Stimulated activated CD4-positive, alpha-beta T cell treated with anti-CD3 and anti-CD28 coated beads, Interleukin-1b, Interleukin-23, amount 100 ng/mL, for 24 hours (primary cell): ENCODE results near the gene UBAP1L.
"Not testable (repeated sequence)": the region's sequence is repeated elsewhere in the genome, so short reads cannot be mapped to it uniquely, and the experiment has no call there.

Source experiments
- DNase-seq, 4 experiments: peaks; one replicate each; pipeline ENCODE4 v3.0.0-alpha.2; 2020; ENCODE audit warnings: low read depth in 4 of 4, low spot score in 1 of 4

The UBAP1L gene

DNA sequence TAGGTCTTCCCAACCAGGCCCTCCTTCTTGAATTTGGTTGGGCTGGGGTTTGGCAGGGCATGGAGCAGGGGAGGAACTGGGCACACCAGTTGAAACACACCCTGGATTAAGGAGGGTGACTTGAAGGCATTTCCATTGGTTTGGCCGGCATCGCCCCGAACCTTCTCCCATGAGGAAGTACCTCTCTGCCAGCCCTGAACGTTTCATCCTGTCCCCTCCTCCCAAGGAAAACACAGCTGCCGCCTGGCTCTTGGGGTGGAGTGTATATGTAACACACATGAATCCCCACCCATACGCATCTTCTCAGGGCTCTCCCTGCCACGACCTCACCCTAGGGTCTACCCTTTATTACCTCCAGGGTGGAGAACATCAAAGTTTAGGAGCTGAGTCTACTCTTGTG is 14.6 kb downstream of the UBAP1L start:
- DNase-seq = no peak

DNA sequence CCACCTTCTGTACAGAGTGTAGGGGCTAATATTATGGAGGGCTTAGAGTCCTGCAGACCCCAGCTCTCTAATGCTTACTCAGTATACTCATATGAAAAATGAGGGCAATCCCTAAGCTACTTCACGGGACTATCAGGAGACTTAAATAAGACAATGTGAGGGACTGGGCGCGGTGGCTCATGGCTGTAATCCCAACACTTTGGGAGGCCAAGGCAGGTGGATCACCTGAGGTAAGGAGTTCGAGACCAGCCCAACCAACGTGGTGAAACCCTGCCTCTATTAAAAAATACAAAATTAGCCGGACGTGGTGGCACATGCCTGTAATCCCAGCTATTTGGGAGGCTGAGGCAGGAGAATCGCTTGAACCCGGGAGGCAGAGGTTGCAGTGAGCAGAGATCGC is 15.2 kb downstream of the UBAP1L start:
- DNase-seq = not testable (repeated sequence)

DNA sequence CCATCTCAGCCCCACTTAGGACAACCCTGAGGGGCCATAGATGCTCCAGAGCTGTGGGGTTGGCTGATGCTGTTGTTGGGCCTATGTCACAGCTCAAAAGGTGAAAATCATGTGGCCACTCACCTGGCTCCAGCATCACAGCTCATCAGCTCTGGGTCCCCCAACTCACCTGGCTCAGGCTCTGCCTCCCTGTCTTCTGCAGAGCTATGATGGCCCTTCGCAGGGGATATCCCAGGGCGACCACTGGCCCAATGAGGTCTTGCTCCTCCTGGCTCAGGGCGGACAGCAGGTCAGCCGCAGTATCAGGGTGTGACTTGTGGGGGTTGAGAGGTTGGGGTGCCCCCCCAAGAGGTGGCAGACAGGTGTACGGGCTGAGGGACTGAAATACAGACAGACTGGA is 15.7 kb downstream of the UBAP1L start:
- DNase-seq = no peak

DNA sequence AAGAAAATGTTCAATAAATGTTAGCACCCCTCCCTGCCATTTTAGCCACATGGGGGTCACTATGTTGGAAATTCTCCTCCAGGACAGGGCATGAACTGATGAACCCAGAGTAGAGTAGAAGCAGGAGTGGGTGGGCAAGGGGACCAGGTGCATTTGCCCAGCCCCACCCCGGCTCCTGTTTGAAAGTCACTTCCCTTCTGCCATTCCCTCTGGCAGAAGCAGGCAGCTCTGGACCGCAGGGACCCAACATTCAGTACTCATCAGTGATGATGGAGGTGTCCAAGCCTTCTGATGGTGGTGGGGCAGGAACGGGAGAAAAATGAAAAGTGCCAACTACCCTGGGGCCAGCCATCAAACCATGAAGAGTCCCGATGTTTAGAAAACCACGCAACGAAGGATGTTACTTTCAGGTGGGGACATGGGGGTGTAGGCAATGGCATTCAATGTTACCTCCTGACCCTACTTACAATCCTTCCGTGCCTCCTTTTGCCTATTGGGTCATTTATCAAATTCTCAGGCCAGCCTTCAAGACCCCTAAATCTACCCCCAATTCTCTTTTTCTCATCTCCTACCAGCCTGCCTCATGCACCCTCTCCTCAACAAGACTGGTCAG is 17.2 kb downstream of the UBAP1L start:
- DNase-seq = no peak

DNA sequence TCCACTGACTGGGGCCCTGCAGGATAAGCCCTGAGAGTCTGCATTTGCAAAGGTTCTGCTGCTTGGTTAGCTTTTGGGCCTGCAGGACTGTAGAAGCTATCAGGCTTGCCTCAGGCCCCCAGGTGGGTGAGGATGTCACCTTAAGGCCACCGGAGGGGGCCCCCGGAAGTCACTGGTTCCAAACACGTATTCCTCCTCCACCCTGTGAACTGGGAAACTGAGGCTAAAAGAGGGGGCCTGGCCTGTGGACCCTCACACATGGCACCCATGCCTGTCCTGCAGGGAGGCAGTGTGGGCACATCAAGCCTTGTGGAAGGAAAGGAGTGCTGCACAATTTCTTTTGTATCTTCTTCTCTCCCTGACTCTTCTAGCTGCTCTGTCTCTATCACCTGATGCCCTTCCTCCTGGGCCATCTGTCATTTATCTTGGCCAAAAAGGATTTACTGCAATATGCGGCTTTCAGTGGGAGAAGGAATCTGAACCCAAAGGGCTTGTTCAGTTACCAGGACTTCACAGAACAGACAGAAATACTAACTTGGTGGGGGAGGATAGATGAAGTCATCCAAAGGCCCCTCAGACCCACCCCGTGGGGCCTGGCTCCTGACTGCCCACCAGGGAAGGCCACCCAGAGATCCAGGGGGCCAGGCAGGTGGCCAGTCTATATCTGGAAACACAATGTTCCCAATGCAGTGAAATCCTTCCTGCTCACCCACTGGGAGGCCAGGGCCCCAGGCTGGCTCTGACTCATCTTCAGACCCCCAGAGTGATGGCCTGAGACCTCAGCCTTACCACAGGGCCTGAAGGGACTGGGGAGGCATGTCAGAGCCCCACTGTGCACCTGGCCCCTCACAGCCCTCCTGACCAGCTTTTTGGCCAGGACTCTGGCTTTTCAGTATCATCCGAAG is 18.3 kb downstream of the UBAP1L start:
- DNase-seq = no peak

DNA sequence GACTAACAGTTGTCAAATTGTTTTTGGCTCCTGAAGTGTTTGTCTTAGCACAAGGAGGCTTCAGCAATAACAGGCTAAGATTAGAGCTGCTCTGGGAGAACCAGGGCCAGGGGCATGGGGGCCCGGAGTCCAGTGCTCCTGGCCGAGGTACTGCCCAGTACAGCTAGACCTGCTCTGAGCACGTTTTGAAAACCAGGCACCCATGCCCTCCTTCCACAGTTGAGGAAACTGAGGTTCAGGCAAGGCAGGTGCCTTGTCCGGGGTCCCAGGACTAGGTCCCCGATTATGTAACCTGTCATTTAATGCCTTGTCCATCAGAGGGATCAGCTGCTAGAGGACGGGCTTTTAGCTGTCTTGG is 19.3 kb downstream of the UBAP1L start:
- no peak for DNase-seq

DNA sequence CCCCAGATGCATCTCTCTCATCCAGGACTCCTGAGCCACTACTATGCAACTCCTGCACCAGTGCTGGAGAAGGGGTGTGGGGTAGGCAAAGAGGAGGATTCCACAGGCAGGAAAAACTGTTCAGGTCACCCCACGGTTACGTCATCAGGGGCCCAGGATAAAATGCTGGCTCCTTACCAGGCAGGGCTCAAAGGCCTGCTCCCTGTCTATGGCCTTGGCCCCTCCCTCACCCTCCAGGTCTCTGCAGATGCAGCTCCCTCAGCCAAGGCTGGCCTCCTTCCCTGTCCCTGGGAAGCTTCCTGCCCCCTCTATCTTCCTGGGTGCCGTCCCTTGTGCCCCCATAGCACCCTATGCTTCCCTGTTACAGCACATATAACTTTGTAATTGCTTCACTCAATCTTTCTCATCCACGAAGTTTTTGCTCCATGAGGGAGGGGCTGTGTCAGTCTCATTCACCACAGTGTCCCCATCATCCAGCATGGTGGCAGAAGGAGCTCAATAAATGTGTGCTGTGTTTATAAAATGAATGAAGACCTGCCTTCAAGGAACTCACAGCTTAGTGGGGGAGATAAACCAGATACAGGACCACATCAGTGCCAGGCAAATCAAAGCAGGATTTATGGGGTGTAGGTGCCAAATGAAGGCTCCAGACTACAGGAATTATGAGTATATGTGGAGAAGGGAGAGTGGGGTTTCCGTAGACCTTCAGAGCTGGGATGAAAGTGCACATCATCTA is 19.8 kb downstream of the UBAP1L start:
- no peak for DNase-seq

DNA sequence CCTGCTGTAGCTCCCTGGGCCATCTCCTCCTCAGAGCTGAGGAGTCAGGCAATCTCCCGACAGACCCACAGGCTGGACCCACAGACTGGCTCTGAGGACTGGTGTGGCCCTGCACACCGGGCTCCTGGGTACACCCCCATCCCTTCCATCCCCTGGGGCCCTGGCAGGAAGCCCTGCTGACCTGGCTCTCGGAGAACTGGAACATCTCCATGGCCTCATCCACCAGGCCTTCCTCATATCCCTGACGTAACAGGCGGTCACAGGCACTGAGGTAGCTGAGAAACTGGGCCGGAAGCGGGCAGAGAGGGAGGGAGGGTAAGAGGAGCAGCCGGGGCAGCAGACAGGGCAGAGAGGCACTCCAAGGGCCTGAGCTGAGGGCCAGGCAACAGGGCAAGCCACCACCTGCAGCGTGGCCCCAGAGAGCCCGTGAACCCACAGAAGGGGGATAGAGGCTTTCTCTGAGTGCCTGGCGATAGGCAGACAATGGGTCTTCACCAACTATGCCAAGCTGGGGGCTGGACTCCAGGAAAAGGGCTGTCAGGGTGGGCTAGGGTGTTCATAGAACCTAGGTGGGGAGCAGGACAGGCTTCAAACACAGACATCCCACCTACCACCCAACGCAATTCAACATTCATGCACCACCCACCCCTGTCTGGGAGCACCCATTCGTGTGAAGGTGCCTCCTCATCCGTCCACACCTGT is 20.6 kb downstream of the UBAP1L start:
- no peak for DNase-seq

DNA sequence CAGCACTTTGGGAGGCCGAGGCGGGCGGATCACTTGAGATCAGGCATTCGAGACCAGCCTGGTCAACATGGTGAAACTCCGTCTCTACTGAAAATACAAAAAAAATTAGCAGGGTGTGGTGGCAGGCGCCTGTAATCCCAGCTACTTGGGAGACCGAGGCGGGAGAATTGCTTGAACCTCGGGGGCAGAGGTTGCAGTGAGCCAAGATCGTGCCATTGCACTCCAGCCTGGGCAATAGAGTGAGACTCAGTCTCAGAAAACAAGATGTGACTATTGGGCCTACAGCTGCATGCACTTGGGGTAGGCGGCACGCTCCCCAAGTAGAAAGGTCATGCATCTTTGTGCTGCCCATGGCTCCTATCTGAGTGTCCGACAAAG is 21.2 kb downstream of the UBAP1L start:
- not testable (repeated sequence) for DNase-seq

DNA sequence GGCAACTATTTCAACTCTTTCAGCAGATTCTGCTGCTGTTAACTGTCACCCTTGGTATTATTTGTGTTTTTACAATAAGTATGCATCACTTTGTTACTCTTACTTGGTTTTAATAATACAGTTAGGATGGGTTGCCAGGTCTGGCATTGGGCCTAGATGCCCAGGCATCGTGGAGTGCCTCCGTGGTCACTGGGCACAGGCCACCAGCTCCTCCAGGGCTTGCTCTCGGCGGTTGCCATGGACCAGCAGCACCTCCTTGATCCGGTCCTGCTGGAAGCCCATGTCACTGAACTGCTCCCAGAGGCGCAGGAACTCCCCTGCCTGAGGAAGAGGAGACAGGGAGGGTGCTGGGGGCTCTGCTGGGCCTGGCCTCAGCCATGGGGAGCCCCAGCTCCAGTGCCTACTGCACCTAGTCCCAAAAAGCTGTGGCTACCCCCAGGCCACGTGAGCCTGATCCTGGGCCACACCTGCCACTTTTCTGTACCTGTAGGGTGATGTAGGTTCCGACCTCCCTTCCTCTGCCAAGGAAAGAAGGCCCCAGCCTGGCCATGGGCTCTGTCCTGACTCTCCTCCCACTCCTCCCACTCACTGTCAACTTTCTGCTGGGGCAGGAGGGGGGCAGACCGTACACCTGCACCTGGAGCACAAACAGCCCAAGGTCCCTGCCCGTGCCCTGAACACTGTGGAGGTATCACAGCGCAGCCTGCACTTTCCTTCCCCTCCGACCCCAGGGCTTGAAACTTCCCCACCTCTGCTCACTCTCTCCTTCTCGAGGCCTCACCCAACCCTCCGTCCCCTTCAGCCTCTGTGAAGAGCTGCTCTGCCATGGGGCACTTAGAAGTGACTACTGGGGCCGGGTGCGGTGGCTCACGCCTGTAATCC is 21.8 kb downstream of the UBAP1L start:
- no peak for DNase-seq

DNA sequence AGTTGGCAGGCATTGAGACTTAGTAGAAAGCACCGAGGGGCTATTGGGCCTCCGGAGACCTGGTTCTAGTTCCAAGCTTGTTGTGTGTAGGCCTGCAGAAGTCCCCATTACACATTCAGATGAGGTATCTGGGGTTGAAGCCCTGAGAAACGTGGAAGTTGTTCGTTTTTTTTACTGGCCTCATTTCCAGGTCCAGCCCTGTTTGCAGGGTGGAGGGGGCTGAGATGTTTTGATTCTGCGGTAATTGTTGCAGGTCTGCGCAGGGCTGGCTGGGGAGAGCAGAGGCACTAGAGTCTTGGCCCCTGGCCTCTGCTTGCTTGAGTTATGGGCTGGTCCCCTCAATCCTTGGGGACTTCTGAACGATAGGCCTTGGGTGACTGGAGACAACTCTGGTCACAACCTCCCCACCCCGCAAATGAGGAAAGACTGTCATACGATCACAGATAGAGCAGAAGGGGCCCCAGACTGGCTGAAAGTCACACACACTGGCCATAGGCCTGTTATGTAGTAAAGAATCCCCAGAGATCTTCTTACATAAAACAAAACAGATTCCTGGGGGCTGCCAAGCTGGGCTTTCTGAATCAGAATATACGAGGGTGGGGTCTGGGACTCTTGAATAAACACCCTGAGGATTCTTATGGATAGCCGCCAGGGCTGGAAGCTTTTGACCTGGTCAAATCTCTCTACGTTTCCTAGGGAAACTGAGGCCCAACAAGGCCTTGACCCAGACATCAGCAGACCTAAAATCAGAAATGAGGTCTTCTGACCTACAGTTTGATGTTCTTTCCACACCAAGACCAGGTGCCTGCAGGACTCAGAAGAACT is 22.8 kb downstream of the UBAP1L start:
- DNase-seq = no peak

DNA sequence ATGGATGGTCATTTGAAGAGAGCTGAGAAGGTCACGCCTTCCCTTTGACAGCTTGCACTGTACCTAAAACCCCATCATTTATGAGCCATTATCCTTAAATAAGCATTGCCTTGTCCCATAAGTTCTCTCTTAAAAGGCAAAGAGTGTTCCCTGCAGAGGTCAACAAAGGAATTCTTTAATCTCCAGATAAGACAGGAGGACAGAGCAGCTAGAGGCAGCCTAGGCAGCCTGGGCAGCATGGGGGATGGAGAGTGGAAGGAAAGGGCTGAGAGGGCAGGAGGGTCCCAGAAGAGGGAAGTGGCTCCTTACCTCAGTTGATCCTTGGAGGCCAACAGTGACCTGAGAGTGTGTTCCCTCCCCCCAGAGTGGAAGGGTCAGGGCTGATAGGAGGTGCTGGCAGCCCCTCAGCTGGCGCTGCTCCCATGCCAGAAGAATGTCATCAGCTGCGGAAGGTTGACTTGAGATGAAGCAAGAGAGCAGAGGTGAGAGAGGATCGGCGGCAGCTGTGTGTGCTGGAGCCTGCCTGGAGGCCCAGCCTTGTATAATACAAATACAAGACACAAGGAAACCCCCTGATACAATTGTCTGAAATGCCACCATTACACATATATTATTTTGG is 25.7 kb downstream of the UBAP1L start:
- no peak for DNase-seq

DNA sequence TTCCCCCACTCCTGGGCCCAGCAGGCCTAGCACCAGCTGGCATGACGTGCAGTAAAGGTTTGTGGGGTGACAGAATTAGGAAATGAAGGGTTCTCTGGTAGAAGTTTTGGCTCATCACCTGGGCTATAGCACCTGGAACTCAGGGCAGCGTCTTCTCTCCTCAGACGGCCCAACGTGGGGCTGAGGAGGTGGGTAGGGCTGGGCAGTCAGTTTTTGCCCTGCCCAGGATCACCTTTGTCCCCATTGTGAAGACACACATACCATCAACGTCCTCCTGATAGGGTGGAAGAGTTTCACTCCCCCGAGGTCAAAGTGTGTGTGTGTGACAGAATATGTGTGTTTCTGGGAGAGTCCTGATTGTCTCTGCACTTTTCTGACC is 26.4 kb downstream of the UBAP1L start:
- no peak for DNase-seq

DNA sequence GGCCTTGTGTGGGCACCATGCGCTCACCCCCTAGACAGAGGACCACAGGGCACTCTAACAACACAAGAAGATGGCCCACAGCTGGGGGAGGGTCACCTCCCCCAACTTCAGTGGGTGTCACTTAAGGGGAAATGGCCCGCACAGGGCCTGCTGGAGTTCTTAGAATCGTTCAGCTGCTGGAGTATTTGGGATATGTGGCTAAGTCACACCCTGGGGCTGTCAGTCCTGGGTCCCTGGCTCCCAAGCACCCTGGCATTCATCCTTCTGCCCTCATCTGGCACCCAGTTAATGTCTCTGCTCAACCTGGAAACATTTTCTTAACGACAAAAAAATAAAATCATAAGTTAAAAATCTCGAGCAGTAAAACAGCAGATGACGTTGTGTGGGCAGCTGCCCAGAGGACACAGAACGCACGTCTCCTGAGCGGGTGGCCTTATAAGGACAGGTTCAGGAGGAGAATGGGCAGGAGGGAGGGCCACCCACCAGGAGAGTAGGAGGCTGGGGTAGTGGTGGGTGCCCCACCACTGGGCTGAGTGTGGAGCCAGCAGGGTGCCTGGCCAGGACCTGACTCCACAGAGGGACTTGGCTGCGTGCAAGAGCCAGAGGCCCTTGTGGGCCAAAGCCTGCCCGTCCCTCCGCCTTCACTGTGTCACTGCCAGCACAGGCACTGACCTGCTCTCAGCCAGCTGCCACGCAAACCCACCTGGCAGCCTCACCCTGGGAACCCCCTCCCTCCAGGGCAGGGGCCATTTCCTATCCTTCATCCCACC is 26.9 kb downstream of the UBAP1L start:
- DNase-seq = no peak

DNA sequence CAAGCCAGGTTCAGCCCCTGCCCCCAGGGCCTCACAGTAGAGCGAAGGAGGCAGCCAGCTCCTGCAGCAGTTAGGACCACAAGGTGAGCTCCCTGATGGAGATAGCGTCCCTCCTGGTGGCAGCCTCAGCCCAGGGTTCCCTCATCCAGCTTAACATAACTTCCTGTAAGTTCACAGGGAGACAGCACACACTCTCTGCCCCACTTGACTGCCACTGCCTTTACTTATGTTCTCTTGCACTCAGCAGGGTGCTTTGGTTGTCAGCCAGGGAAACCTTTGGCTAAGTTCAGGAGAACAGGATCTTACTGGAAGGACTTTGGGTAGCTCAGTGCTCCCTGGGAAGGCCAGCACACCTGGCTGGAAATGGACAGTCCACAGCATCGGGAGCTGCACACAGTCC is 27.6 kb downstream of the UBAP1L start:
- DNase-seq = no peak

DNA sequence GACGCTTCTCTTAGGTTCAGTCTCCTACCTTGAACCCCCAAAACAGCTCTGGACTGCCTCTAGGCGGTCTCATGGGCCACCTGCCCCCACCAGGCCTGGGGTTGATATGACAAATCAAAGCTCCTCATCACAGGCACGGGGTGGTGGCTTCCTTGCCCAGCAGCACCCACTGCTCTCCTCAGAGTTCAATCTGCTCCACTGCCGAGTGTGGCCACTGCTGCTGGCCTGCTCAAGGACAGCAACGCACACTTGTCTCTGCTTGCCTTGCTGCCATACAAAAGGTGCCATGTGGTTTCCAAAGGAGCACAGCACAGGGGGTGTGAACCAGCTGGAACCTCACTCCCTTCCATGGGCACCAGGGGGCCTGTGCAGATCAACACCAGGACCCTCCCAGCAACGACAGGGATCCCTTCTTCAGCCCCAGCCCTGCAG is 28.3 kb downstream of the UBAP1L start:
- DNase-seq = no peak

DNA sequence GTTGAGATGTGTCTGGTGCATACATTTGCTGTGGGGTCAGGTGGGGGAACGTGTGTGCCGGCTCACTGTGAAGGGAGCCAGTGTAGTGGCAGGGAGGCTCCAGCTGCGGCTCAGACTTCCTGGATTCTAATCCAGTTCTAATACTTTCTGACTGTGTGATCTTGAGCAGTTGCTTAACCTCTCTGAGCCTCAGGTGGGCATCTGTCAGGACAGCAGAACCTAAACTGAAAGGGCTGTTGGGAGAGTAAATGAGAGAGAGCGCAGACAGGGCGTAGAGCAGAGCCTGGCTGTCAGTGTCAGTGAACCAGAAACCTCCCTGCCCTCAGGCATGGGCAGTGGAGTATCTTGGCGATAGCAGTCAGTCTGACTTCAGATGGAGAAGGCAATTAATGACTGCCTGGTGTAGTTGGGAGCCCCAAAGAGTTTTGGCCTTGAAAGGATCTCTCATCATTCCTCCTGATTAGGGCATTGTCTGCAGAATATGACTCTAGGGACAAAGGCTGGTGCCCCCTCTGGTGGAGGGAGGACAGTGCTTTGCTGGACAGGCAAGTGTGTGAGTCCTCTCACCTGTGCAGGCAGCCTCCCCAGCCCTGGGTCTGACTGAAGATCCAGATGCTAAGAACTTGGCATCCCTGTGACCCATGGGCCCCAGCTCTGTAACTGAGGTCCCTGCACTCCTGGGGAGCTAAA is 28.9 kb downstream of the UBAP1L start:
- no peak for DNase-seq

DNA sequence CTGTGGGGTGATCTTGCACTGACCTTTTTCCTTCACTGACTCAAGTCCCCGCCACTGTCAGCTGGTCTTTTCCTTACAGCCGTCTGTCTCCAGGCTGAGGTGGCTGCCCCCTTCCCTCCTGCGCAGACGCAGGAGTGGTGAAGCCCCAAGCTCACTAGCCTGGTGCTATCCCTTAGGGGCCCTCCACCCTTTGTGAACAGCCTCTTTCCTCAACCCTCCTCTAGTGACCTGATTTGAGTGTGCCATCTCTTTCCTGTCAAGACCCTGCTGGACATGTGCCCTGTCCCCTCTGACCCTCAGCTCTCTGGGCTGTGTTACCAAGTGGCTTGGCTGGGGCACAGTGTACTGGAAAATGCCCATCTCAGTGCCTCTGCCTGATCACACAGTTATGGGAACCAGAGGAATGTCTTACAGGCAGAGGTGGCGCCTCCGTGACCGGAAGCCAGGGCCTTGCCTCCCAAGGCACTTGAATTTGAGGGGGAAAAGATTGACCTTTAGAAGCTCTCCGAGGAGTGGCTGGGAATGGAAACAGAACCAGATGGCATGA is 29.7 kb downstream of the UBAP1L start:
- no peak for DNase-seq
